H9 (cell line): Measurements from ENCODE around the gene KDM1B. TPM values are rescaled to one million over a fixed set of nuclear protein-coding genes. Genes with fewer than 3 reads are reported as not detected.

ENCODE experiments used
- DNase-seq: peaks from one replicate; pipeline ENCODE4 v3.0.0-alpha.2; 2017
- H2AFZ ChIP-seq: one replicate; pipeline ENCODE4 v1.6.1; 2013; ENCODE audit warnings: mild to moderate bottlenecking, low read length, control low read depth, moderate library complexity
- H2AK5ac ChIP-seq: 2 replicates; pipeline ENCODE4 v1.6.1; 2013; ENCODE audit warnings: low read length, control low read depth, mixed read lengths; ENCODE audit not compliant: insufficient read length
- H2BK120ac ChIP-seq: one replicate; pipeline ENCODE4 v1.6.1; 2013; ENCODE audit warnings: low read depth, mild to moderate bottlenecking, low read length, control low read depth, inconsistent platforms; ENCODE audit not compliant: poor library complexity, severe bottlenecking
- H2BK12ac ChIP-seq: 2 replicates; pipeline ENCODE4 v1.6.1; 2013; ENCODE audit warnings: low read length, control low read depth, mixed read lengths, low read depth; ENCODE audit not compliant: insufficient read length
- H2BK15ac ChIP-seq: 2 replicates; pipeline ENCODE4 v1.6.1; 2013; ENCODE audit warnings: low read depth, low read length, control low read depth
- H2BK20ac ChIP-seq: one replicate; pipeline ENCODE4 v1.6.1; 2013; ENCODE audit warnings: low read depth, mild to moderate bottlenecking, low read length, control low read depth, inconsistent platforms; ENCODE audit not compliant: poor library complexity, severe bottlenecking
- H2BK5ac ChIP-seq: 2 replicates; pipeline ENCODE4 v1.6.1; 2013; ENCODE audit warnings: low read length, control low read depth, mixed read lengths; ENCODE audit not compliant: insufficient read length
- H3K14ac ChIP-seq: 2 replicates; pipeline ENCODE4 v1.6.1; 2013; ENCODE audit warnings: low read length, control low read depth; ENCODE audit not compliant: insufficient read depth
- H3K18ac ChIP-seq: 2 replicates; pipeline ENCODE4 v1.6.1; 2013; ENCODE audit warnings: low read depth, mild to moderate bottlenecking, mixed read lengths, low read length, control low read depth; ENCODE audit not compliant: insufficient read length
- H3K23ac ChIP-seq: 2 replicates; pipeline ENCODE4 v1.6.1; 2013; ENCODE audit warnings: low read length, control low read depth, mixed read lengths, low read depth; ENCODE audit not compliant: insufficient read length
- H3K23me2 ChIP-seq: 2 replicates; pipeline ENCODE4 v1.6.1; 2013; ENCODE audit warnings: low read depth, mild to moderate bottlenecking, mixed read lengths, low read length, control low read depth; ENCODE audit not compliant: insufficient read length, poor library complexity, severe bottlenecking
- H3K27ac ChIP-seq: 2 replicates; pipeline ENCODE4 v1.5.1; 2013; ENCODE audit warnings: low read length, control low read depth, mixed read lengths, low read depth; ENCODE audit not compliant: insufficient read length
- H3K27me3 ChIP-seq: 2 replicates; pipeline ENCODE4 v1.6.1; 2013; ENCODE audit warnings: low read length, control low read depth, inconsistent platforms; ENCODE audit not compliant: insufficient read depth
- H3K4ac ChIP-seq: 2 replicates; pipeline ENCODE4 v1.6.1; 2013; ENCODE audit warnings: low read depth, mild to moderate bottlenecking, control low read depth, inconsistent platforms, low read length, moderate library complexity
- H3K4me1 ChIP-seq: 2 replicates; pipeline ENCODE4 v1.6.1; 2013; ENCODE audit warnings: low read length, control low read depth, inconsistent platforms; ENCODE audit not compliant: insufficient read depth
- H3K4me2 ChIP-seq: 2 replicates; pipeline ENCODE4 v1.6.1; 2013; ENCODE audit warnings: low read length, control low read depth, mixed read lengths; ENCODE audit not compliant: insufficient read length, insufficient read depth
- H3K56ac ChIP-seq: 2 replicates; pipeline ENCODE4 v1.6.1; 2013; ENCODE audit warnings: low read depth, mild to moderate bottlenecking, mixed read lengths, low read length, control low read depth; ENCODE audit not compliant: insufficient read length
- H3K79me1 ChIP-seq: 2 replicates; pipeline ENCODE4 v1.6.1; 2013; ENCODE audit warnings: low read depth, mild to moderate bottlenecking, moderate library complexity, low read length, control low read depth, inconsistent platforms; ENCODE audit not compliant: insufficient read depth, poor library complexity, severe bottlenecking
- H3K79me2 ChIP-seq: 2 replicates; pipeline ENCODE4 v1.6.1; 2013; ENCODE audit warnings: low read length, control low read depth, inconsistent platforms; ENCODE audit not compliant: insufficient read depth
- H3K9ac ChIP-seq: 2 replicates; pipeline ENCODE4 v1.6.1; 2013; ENCODE audit warnings: low read length, control low read depth, mixed read lengths; ENCODE audit not compliant: insufficient read length; ENCODE audit errors: extremely low read depth
- H3K9me3 ChIP-seq: one replicate; pipeline ENCODE4 v1.6.1; 2013; ENCODE audit warnings: low read depth, low read length, inconsistent platforms; ENCODE audit not compliant: control insufficient read depth
- H3T11ph ChIP-seq: one replicate; pipeline ENCODE4 v1.6.1; 2013; ENCODE audit warnings: mild to moderate bottlenecking, low read length, control low read depth, inconsistent platforms
- H4K20me1 ChIP-seq: one replicate; pipeline ENCODE4 v1.6.1; 2013; ENCODE audit not compliant: control insufficient read depth, insufficient read length, insufficient read depth
- H4K5ac ChIP-seq: 2 replicates; pipeline ENCODE4 v1.6.1; 2013; ENCODE audit warnings: low read depth, mild to moderate bottlenecking, mixed read lengths, low read length, control low read depth; ENCODE audit not compliant: insufficient read length
- H4K8ac ChIP-seq: replicated peaks from 2 replicates; pipeline ENCODE4 v1.6.1; 2013; ENCODE audit warnings: low read length, control low read depth, mixed read lengths, low read depth; ENCODE audit not compliant: insufficient read length
- H4K91ac ChIP-seq: 2 replicates; pipeline ENCODE4 v1.6.1; 2013; ENCODE audit warnings: low read depth, mild to moderate bottlenecking, moderate library complexity, mixed read lengths, low read length, control low read depth; ENCODE audit not compliant: insufficient read length
- H3K27ac Mint-ChIP-seq, 3 experiments: 2 replicates in 2 of 3; 3 replicates in 1 of 3; pipeline ENCODE4 v1.8.0; 2020 to 2021; ENCODE audit warnings: mixed read lengths in 3 of 3, mild to moderate bottlenecking in 1 of 3, moderate library complexity in 1 of 3
- H3K27me3 Mint-ChIP-seq: 2 replicates; pipeline ENCODE4 v1.8.0; 2021; ENCODE audit warnings: low read depth, mild to moderate bottlenecking, moderate library complexity, mixed read lengths
- H3K36me3 Mint-ChIP-seq, 3 experiments: 2 replicates in 2 of 3; 3 replicates in 1 of 3; pipeline ENCODE4 v1.8.0; 2020 to 2021; ENCODE audit warnings: low read depth in 3 of 3, mixed read lengths in 3 of 3; ENCODE audit not compliant: insufficient read depth in 1 of 3
- H3K4me1 Mint-ChIP-seq, 2 experiments: 2 replicates each; pipeline ENCODE4 v1.8.0; 2020; ENCODE audit warnings: mixed read lengths in 2 of 2
- H3K4me3 Mint-ChIP-seq, 2 experiments: 2 replicates in 1 of 2; 3 replicates in 1 of 2; pipeline ENCODE4 v1.8.0; 2020 to 2021; ENCODE audit warnings: mild to moderate bottlenecking in 2 of 2, mixed read lengths in 2 of 2, moderate library complexity in 1 of 2
- H3K9me3 Mint-ChIP-seq, 2 experiments: 2 replicates in 1 of 2; 3 replicates in 1 of 2; pipeline ENCODE4 v1.8.0; 2020; ENCODE audit warnings: mild to moderate bottlenecking in 2 of 2, mixed read lengths in 2 of 2, moderate library complexity in 1 of 2
- WGBS: extraction: QIAGEN DNeasy Blood & Tissue Kit; methylation state at CpG from one replicate; pipeline ENCODE4 v1.1.7; 2013; ENCODE audit warnings: missing lambda C conversion rate, low lambda C conversion rate, mixed read lengths; ENCODE audit not compliant: insufficient read length; ENCODE audit errors: extremely low coverage; 5-methylcytosine and 5-hydroxymethylcytosine counted together
- total RNA-seq: library from RNA; stranded (reverse); gene quantifications from 2 replicates; pipeline ENCODE4 v1.2.1, GENCODE V29; 2021
- TF ChIP-seq, protein P1 (sequence below): fragments of 200-600 bp; sonication (generic); conservative IDR thresholded peaks from 3 replicates; pipeline ENCODE4 v1.8.0; 2021; ENCODE audit warnings: antibody characterized with exemption, mild to moderate bottlenecking

KDM1B gene
- total RNA-seq, 1 experiment from 2014 or later, result 5.4 TPM

DNA sequence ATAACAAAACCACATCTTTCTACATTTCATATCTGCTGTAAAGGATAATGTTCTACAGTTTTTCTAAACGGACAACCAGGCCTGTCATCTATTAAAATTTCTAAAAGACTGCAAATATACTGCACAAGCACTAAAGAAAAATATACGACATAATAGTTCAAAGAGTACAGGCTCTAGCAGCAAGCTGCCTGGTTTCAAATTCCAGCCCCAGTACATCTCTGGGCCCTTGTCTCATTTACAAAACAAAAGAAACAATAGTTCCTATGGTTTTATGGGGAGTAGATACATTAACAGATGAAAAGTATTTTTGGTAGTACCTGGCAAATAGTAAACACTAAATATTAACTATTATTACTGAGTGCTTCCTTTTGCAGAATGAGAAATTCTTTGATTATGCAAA lies 85.0 kb downstream of the KDM1B start:
- peaks cover 0 to 6% of the 10 kb centered on the region in 2 experiments; a peak in 1 of 5 replicates for H3K9me3 Mint-ChIP-seq
- no peak overlapping the region for H3K27ac ChIP-seq
- no CpG with 5 or more reads among the region's 2 CpGs for WGBS

More for the DNA sequence above, 85.0 kb downstream of the KDM1B start:
- peaks cover 19 to 24% of the 10 kb centered on the region in 2 experiments for H3K4me1 Mint-ChIP-seq
- Histone ChIP-seq H3K9ac (no peak overlapping the region), H3K79me2 (peaks cover 5% of the 10 kb centered on the region; the same call in 1 of the 2 replicates), H2BK20ac (no peak overlapping the region), H3K79me1 (peaks cover 13% of the 10 kb centered on the region), H3T11ph (no peak overlapping the region), H2BK15ac (no peak overlapping the region), H4K91ac (no peak overlapping the region), H4K20me1 (no peaks in the 10 kb centered on the region), H3K4me1 (no peaks in the 10 kb centered on the region; the same call in 1 of the 2 replicates), H3K23me2 (no peaks in the 10 kb centered on the region), H3K14ac (no peak overlapping the region), H3K56ac (no peak overlapping the region), H4K5ac (no peak overlapping the region), H4K8ac (no peak overlapping the region), H3K23ac (no peak overlapping the region), H3K27me3 (no peaks in the 10 kb centered on the region), H2BK12ac (no peak overlapping the region), H2BK120ac (no peak overlapping the region), H3K4me2 (no peak overlapping the region), H2AK5ac (no peak overlapping the region), H3K18ac (no peak overlapping the region), H2BK5ac (no peak overlapping the region), H2AFZ (no peak overlapping the region), H3K9me3 (no peaks in the 10 kb centered on the region), H3K4ac (no peak overlapping the region)
- DNase-seq, result no peak
- TF ChIP-seq, protein P1, sequence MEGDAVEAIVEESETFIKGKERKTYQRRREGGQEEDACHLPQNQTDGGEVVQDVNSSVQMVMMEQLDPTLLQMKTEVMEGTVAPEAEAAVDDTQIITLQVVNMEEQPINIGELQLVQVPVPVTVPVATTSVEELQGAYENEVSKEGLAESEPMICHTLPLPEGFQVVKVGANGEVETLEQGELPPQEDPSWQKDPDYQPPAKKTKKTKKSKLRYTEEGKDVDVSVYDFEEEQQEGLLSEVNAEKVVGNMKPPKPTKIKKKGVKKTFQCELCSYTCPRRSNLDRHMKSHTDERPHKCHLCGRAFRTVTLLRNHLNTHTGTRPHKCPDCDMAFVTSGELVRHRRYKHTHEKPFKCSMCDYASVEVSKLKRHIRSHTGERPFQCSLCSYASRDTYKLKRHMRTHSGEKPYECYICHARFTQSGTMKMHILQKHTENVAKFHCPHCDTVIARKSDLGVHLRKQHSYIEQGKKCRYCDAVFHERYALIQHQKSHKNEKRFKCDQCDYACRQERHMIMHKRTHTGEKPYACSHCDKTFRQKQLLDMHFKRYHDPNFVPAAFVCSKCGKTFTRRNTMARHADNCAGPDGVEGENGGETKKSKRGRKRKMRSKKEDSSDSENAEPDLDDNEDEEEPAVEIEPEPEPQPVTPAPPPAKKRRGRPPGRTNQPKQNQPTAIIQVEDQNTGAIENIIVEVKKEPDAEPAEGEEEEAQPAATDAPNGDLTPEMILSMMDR, result no peak
- 0 out of 7 replicates have a peak overlapping the region, but pooled peaks of 1 of the 3 experiments have one; percentile 36 for H3K27ac Mint-ChIP-seq
- H3K27me3 Mint-ChIP-seq, result no peaks in the 10 kb centered on the region
- H3K4me3 Mint-ChIP-seq, result no peak overlapping the region
- H3K36me3 Mint-ChIP-seq, result peaks cover 75 to 93% (median 84%) of the 10 kb centered on the region in 3 experiments
